HG02623 (cell line): ENCODE data around the gene CACNA1C.

ENCODE experiments used
- ATAC-seq: cut with Tn5 transposase; IDR thresholded peaks from one replicate; pipeline ENCODE4 v1.9.1; 2021; ENCODE audit warnings: moderate library complexity; ENCODE audit not compliant: unreplicated experiment

CACNA1C gene

GRCh38 chr12:2052826-2053678, at the start of gene CACNA1C:
TSS of gene CACNA1C (plus strand) at chr12:2052987. CDS start at chr12:2053563, 576 bp downstream.
- ATAC-seq, result no peak

DNA sequence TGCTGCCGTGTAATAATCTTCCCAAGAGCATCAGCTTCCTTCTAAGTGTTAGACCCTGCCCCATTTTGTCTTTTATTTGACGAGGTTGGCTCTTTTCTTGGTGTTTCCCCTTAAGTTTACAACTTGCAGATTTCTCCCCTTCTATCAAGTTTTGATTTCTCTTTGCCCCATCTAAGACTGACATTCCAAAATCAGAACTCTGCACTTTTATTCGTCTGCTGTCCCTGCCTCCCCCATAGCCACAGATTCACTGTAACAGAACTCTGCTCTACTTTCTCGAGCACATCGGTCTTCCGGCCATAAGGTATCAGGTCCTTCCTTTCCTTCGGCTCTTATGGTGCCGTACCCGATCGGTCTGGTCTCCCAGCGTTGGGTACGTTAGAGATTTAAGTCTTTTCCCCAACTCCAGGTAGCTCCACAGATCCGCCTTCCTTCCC, 49.1 kb upstream of the CACNA1C start:
- no peak for ATAC-seq

GRCh38 chr12:2004113-2004929, 48.5 kb upstream of the CACNA1C start, which contains the start of gene DCP1B:
TSS of gene DCP1B (minus strand) at chr12:2004457. CDS start at chr12:2004431, 26 bp downstream.
- peak; percentile 96 for ATAC-seq

DNA sequence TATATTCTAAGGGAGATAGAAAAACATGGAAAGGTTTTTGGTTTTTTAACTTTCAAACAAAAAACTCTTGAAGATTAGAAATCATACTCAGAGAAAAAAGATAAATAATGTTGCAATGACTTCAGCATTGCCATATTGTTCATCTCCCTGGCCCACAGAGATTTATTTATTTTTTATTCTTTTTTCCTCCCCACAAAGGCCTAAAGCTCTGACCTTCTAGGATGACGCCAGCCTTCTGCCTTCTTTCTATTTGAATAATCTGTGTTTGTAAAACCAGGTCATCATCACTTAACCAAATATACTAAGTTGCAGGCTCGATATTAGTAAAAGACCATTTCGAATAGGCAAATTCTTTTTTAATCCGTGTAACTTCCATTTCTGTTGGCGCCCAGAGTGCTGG, 44.1 kb upstream of the CACNA1C start:
- no peak for ATAC-seq

DNA sequence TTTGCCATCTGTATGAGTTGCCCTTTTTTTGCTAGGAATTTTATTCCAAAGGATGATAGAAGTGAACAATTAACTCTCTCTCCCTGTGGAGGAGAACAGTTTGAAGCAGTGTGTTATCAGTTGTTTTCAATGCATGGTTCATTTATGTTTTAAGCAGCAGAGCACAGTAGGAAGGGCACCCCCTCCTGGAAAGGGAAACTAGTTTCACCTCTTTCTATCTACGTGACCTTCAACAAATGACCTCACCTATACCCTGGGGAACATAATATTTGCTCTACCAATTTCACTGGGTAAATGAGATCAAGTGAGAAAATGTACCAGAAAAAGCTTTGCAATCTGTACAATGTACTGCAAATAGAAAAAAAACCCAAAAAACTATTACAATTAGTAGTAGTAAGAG, 43.2 kb upstream of the CACNA1C start:
- no peak for ATAC-seq

- no peak for ATAC-seq
Measured at GRCh38 chr12:2011643-2012607, 40.9 kb upstream of the CACNA1C start.

DNA sequence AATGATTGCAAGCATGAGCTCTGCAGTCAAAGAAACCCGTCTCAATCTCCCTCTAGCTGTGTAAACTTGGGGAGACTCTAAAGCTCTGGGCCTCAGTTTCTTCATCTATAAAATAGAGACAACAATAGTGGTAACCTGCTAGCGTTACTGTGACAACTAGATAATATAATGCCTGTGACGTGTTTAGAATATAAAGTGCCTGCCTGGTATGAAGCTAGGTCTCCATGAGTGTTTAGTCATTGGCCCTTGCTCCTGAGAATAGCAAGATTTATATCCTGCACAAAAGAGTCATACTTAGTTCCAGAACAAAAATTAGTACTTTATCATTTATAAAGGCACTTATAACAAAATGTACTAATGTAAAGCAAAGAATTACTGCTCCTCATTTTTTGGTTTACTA, 39.7 kb upstream of the CACNA1C start:
- no peak for ATAC-seq

DNA sequence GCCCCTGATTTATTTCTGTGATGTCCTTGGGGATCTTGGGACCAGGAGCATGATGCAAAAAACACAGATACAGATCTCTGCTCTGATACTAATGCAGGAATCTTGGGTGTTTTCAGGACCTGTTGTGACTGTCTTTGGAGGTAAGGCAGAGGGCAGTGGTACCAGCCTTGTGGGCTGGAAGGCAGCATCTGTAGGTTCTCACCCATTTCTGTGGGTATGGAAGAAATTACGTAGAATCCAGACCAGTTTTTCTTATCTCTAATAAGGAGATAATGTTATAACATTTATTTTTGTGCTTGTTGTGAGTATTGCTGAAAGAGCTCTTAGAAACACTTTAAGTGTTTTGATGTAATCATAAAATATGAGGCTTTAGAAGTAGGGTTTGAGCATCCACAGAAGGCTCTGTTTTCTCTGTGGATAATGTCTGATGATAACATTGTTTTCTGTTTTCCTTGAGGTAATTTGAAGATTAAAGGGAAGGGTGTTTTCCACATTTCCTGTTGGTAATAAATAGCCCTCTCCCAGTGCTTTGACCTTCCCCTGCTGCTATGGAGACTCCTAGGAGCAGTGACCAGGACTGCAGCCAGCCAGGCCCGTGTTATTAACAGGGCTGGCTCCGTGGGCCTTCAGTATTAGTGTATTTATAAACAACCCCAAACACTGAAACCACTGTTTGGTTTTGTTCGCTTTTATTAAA, 39.1 kb upstream of the CACNA1C start:
- ATAC-seq, result no peak

DNA sequence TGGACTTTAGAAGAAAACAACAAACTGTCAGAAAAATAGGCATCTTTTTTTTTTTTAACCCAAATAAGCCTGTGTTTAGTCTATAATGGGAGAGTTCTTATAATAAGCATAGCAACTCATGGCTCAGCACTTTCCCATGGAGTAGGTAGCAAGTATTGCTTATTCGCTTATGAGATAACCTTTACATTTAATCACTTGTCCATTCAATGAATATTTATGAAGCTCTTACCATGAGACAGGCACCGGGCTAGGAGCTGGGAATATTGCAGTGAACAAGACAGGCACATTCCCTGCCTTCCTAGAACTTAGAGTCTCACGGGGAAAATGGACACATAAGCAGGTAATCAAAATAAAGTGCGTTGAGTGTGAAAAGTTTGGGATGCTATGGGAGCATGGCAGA, 38.6 kb upstream of the CACNA1C start:
- ATAC-seq, result no peak

- no peak for ATAC-seq
Measured at GRCh38 chr12:2016862-2017545, 35.8 kb upstream of the CACNA1C start.

- ATAC-seq, result no peak
Measured at GRCh38 chr12:2017546-2018337, 35.0 kb upstream of the CACNA1C start.

GRCh38 chr12:2018391-2018790, 34.4 kb upstream of the CACNA1C start:
- no peak for ATAC-seq

GRCh38 chr12:2019126-2019525, 33.7 kb upstream of the CACNA1C start:
- ATAC-seq, result no peak

DNA sequence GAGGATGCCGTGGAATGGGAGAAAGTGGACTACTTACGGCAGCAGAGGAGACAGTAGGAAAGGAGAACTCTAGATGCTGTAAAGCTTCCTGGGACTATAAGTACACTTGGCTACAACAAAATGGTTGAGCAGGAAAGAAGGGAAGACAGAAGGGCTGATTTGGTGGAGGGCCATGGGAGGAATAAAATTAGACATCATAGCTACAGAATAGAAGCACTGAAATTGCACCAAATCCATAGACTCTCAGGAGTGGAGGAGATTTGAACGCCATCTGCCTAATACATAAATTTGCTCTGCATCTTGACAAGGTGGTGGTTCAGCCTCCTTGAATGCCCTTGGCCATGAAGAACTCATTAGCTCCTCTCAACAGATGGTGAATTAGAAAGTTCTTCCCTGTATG, 32.3 kb upstream of the CACNA1C start:
- ATAC-seq, result no peak

GRCh38 chr12:2023365-2023764, 29.4 kb upstream of the CACNA1C start:
- ATAC-seq, result no peak

GRCh38 chr12:2027351-2027750, 25.4 kb upstream of the CACNA1C start:
- ATAC-seq, result no peak

GRCh38 chr12:2029851-2030250, 22.9 kb upstream of the CACNA1C start:
- no peak for ATAC-seq

DNA sequence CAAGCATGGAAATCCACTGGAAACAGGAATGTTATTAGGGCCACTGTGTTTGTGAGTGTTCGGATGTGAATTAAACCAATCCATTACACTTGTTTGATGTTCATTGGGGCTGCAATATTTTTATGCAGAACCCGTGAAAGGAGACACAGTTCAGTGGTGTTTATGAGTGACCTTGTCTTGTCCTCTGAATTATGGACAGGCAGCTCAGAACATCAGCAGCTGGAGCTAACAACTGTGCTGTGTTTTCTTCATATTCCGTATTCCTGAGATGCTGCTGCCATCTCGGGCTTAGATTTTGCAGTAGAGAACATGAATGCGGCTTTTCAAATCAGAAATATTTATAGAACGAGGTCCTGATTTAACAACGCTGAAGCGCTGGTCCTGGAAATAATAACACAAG, 20.3 kb upstream of the CACNA1C start:
- no peak for ATAC-seq
